B cell (primary cell): ENCODE measurements around the gene TRH. TPM values are rescaled to one million over a fixed set of nuclear protein-coding genes. Genes with fewer than 3 reads are reported as not detected.
"Not testable (repeated sequence)": the region's sequence is repeated elsewhere in the genome, so short reads cannot be mapped to it uniquely, and the experiment has no call there.

Experiments
- ATAC-seq: fragments of 200-7000 bp; cut with Tn5 transposase; one replicate; pipeline ENCODE4 v1.10.0; 2021; ENCODE audit warnings: low read depth, mild to moderate bottlenecking, moderate number of reproducible peaks, moderate library complexity
- CTCF ChIA-PET: fragments of 350-600 bp; sonication (Branson Sonifier 250); formaldehyde crosslinking; loops from one replicate; lab custom pipeline; 2021; ENCODE audit warnings: antibody characterized with exemption, inconsistent platforms; lab: Charles Lee
- POLR2A ChIA-PET: fragments of 350-600 bp; sonication (Branson Sonifier 250); formaldehyde crosslinking; loops from one replicate; lab custom pipeline; 2021; ENCODE audit warnings: antibody characterized with exemption; lab: Charles Lee
- DNase-seq: peaks from one replicate; pipeline ENCODE4 v3.0.0; 2013
- H2AFZ ChIP-seq: 2 replicates; pipeline ENCODE4 v1.6.1; 2012; ENCODE audit warnings: mild to moderate bottlenecking, low read depth, low read length; ENCODE audit not compliant: insufficient read depth, poor library complexity, severe bottlenecking
- H3K27ac ChIP-seq, 2 donors: 1 replicate in 1 of 2; 2 replicates in 1 of 2; pipeline ENCODE4 v1.5.1; 2012 to 2013; ENCODE audit warnings: low read length in 2 of 2, mild to moderate bottlenecking in 2 of 2, moderate library complexity in 1 of 2
- H3K27me3 ChIP-seq, 4 experiments: fragments of 200-600 bp in 1 of 4; sonication (generic) in 1 of 4; replicated peaks in 1 of 4; 1 replicate in 2 of 4; 2 replicates in 2 of 4; pipeline versions ENCODE4 v1.6.1 to v1.7.0; 2013 to 2016; ENCODE audit warnings: low read length in 3 of 4, mild to moderate bottlenecking in 2 of 4, mixed read lengths in 1 of 4, moderate library complexity in 1 of 4; ENCODE audit not compliant: insufficient read depth in 4 of 4, control insufficient read depth in 3 of 4; ENCODE audit errors: control extremely low read depth in 1 of 4
- H3K36me3 ChIP-seq, 2 experiments: replicated peaks in 1 of 2; 1 replicate in 1 of 2; 2 replicates in 1 of 2; pipeline versions ENCODE4 v1.6.1 to v1.7.1; 2013; ENCODE audit warnings: low read length in 1 of 2; ENCODE audit not compliant: insufficient read depth in 2 of 2, control insufficient read depth in 1 of 2; ENCODE audit errors: control extremely low read depth in 1 of 2, extremely low read depth in 1 of 2
- H3K4me1 ChIP-seq, 2 donors: fragments of 200-600 bp in 1 of 2; sonication (generic) in 1 of 2; 1 replicate in 1 of 2; 2 replicates in 1 of 2; pipeline versions ENCODE4 v1.5.1 to v1.6.1; 2013 to 2017; ENCODE audit warnings: low read length in 2 of 2; ENCODE audit not compliant: control insufficient read depth in 2 of 2, insufficient read depth in 2 of 2
- H3K4me2 ChIP-seq: replicated peaks from 2 replicates; pipeline ENCODE3; 2012; ENCODE audit warnings: mild to moderate bottlenecking, low read depth, low read length; ENCODE audit not compliant: poor library complexity, severe bottlenecking
- H3K4me3 ChIP-seq, 5 experiments: fragments of 200-600 bp in 1 of 5; sonication (generic) in 1 of 5; 1 replicate in 3 of 5; 2 replicates in 2 of 5; pipeline versions ENCODE4 v1.5.1 to v1.7.0; 2011 to 2016; ENCODE audit warnings: low read length in 4 of 5, mild to moderate bottlenecking in 4 of 5, low read depth in 2 of 5, control low read depth in 1 of 5, moderate library complexity in 1 of 5; ENCODE audit not compliant: insufficient read depth in 1 of 5; ENCODE audit errors: control extremely low read depth in 1 of 5, extremely low read depth in 1 of 5
- H3K79me2 ChIP-seq: fragments of 200-600 bp; sonication (generic); one replicate; pipeline ENCODE4 v1.6.0; 2016; ENCODE audit warnings: low read length; ENCODE audit not compliant: control insufficient read depth, insufficient read depth
- H3K9ac ChIP-seq: fragments of 200-600 bp; sonication (generic); 2 replicates; pipeline ENCODE4 v1.6.1; 2017; ENCODE audit warnings: mild to moderate bottlenecking, low read length, moderate library complexity
- H3K9me3 ChIP-seq, 3 donors: one replicate each; pipeline versions ENCODE4 v1.6.1 to v1.7.1; 2013; ENCODE audit warnings: low read length in 2 of 3; ENCODE audit not compliant: control insufficient read depth in 2 of 3, insufficient read depth in 1 of 3; ENCODE audit errors: control extremely low read depth in 1 of 3
- H4K20me1 ChIP-seq: 2 replicates; pipeline ENCODE4 v1.6.0; 2012; ENCODE audit warnings: mild to moderate bottlenecking, low read length; ENCODE audit not compliant: insufficient read depth, control insufficient read depth, poor library complexity, severe bottlenecking
- H3K27ac Mint-ChIP-seq: one replicate; pipeline ENCODE4 v1.8.0; 2021; ENCODE audit warnings: mixed read lengths
- H3K27me3 Mint-ChIP-seq: one replicate; pipeline ENCODE4 v1.8.0; 2021; ENCODE audit warnings: mixed read lengths
- H3K4me1 Mint-ChIP-seq: one replicate; pipeline ENCODE4 v1.8.0; 2021; ENCODE audit warnings: mixed read lengths
- H3K4me3 Mint-ChIP-seq: one replicate; pipeline ENCODE4 v1.8.0; 2021; ENCODE audit warnings: mixed read lengths
- H3K9me3 Mint-ChIP-seq: one replicate; pipeline ENCODE4 v1.8.0; 2022; ENCODE audit warnings: mixed read lengths; ENCODE audit not compliant: insufficient read depth
- CTCF ChIP-seq: fragments of 200-600 bp; IDR thresholded peaks from one replicate; pipeline ENCODE4 v1.8.0; 2022; ENCODE audit warnings: antibody characterized with exemption, mild to moderate bottlenecking
- EZH2 ChIP-seq: IDR thresholded peaks from 2 replicates; pipeline ENCODE4 v1.6.1; 2012; ENCODE audit warnings: borderline replicate concordance, low read depth, mild to moderate bottlenecking, moderate library complexity, low read length; ENCODE audit not compliant: insufficient read depth, poor library complexity, severe bottlenecking
- WGBS: methylation state at CpG from one replicate; pipeline ENCODE4 v1.1.5; 2013; ENCODE audit warnings: missing lambda C conversion rate; ENCODE audit not compliant: insufficient coverage; 5-methylcytosine and 5-hydroxymethylcytosine counted together
- intact Hi-C: fragments of 100-400 bp; cut with micrococcal nuclease; formaldehyde crosslinking; loops from one replicate; pipeline ENCODE4 v1.10.0; 2022
- polyA plus RNA-seq: library from polyadenylated mRNA; depleted of rRNA; stranded (reverse); fragments of >200 nt; gene quantifications from 2 replicates; pipeline ENCODE4 v1.2.3, GENCODE V29; 2012
- total RNA-seq, 2 donors: library from RNA; stranded (reverse); fragments of 120-200 nt in 1 of 2; gene quantifications; 1 replicate in 1 of 2; 2 replicates in 1 of 2; pipeline versions ENCODE4 v1.2.3 to v1.2.4, GENCODE V29; 2013 to 2022

Gene TRH
- total and polyA plus RNA-seq, 2 donors (not counting 1 experiment from before 2014, with no cell fraction given): not detected

- H3K9me3 Mint-ChIP-seq: no peaks in the 10 kb centered on the region
- H3K4me3 Mint-ChIP-seq: no peak overlapping the region
- ChIA-PET POLR2A (no interaction called here), CTCF (interaction anchor here (1.3 kb wide), 1 partner anchor 91 kb away, joined by 3 read pairs; no protein-coding TSS in a partner anchor)
- Histone ChIP-seq H3K4me1 (no peaks in the 10 kb centered on the region), H3K79me2 (no peaks in the 10 kb centered on the region), H4K20me1 (no peaks in the 10 kb centered on the region), H3K27me3 (no peaks in the 10 kb centered on the region), H3K36me3 (no peaks in the 10 kb centered on the region), H3K9me3 (peaks cover 0 to 5% (median 0%) of the 10 kb centered on the region in 3 donors), H2AFZ (no peak overlapping the region), H3K4me2 (no peak overlapping the region), H3K4me3 (no peak overlapping the region), H3K27ac (no peak overlapping the region), H3K9ac (no peak overlapping the region)
- H3K27me3 Mint-ChIP-seq: peaks cover 31% of the 10 kb centered on the region
- no peak overlapping the region for H3K27ac Mint-ChIP-seq
- WGBS: 92% methylated on average over 11 of the region's 11 CpGs
- ATAC-seq: no peak
- intact Hi-C loops: no loop called here
- TF ChIP-seq EZH2: no peak
- TF ChIP-seq CTCF: no peak
- no peaks in the 10 kb centered on the region for H3K4me1 Mint-ChIP-seq
- DNase-seq: no peak
Measured at GRCh38 chr3:130014526-130014925, 40.0 kb downstream of the TRH start.

- POLR2A ChIA-PET: not testable (repeated sequence)
Measured at GRCh38 chr3:130017661-130018060, 43.1 kb downstream of the TRH start.

More at GRCh38 chr3:130017661-130018060, 43.1 kb downstream of the TRH start:
- H3K4me1 ChIP-seq, H3K4me3 Mint-ChIP-seq, H3K27ac ChIP-seq, CTCF ChIA-PET, H3K79me2 ChIP-seq, H3K4me2 ChIP-seq, H3K27me3 ChIP-seq, H3K36me3 ChIP-seq, H3K4me1 Mint-ChIP-seq, H2AFZ ChIP-seq, H3K4me3 ChIP-seq, H3K9ac ChIP-seq, intact Hi-C loops, H3K9me3 Mint-ChIP-seq, ATAC-seq, H3K9me3 ChIP-seq, DNase-seq, H3K27ac Mint-ChIP-seq, H4K20me1 ChIP-seq: not testable (repeated sequence)
- 98% methylated on average over 4 of the region's 13 CpGs for WGBS
- peaks cover 33% of the 10 kb centered on the region for H3K27me3 Mint-ChIP-seq
